H1 (cell line): ENCODE results near the gene OR2H2. TPM values are rescaled to one million over a fixed set of nuclear protein-coding genes. Genes with fewer than 3 reads are reported as not detected.

Experiments used
- CREB1 ChIP-seq: IDR thresholded peaks from 2 replicates; pipeline ENCODE4 v1.6.1; 2012; ENCODE audit warnings: inconsistent platforms
- JUND ChIP-seq: IDR thresholded peaks from 2 replicates; pipeline ENCODE4 v1.6.1; 2011; ENCODE audit warnings: mild to moderate bottlenecking, improper control_type of control experiment, low read length
- RFX5 ChIP-seq: IDR thresholded peaks from 2 replicates; pipeline ENCODE4 v1.6.1; 2011; ENCODE audit warnings: low read depth, low read length, improper control_type of control experiment, borderline replicate concordance
- SRF ChIP-seq: IDR thresholded peaks from 2 replicates; pipeline ENCODE4 v1.6.1; 2011; ENCODE audit warnings: mild to moderate bottlenecking, low read depth, low read length, moderate library complexity
- polyA plus RNA-seq, 7 experiments: library from polyadenylated mRNA; depleted of rRNA in 3 of 7; stranded (reverse) in 5 of 7; unstranded in 2 of 7; fragments of >200 nt in 5 of 7; fragments of 200-250 nt in 2 of 7; gene quantifications; 1 replicate in 5 of 7; 2 replicates in 1 of 7; 4 replicates in 1 of 7; pipeline versions ENCODE4 v1.2.1 to v1.2.3, GENCODE V29; 2011 to 2013; ENCODE audit warnings: missing spikeins in 2 of 7, mixed read lengths in 2 of 7
- total RNA-seq: library from RNA; stranded (reverse); fragmentation: NEBNext Ultra II Directional; extraction: Animal tissue kit (Norgen Biotek cat#: 25700); gene quantifications from 2 replicates; pipeline ENCODE4 v1.2.1, GENCODE V29; 2021
- TF ChIP-seq, protein P1 (sequence below): fragments of 300-600 bp; sonication (generic); IDR thresholded peaks from 2 replicates; pipeline ENCODE4 v1.7.1; 2012; ENCODE audit warnings: low read length, moderate library complexity, mild to moderate bottlenecking, inconsistent platforms; ENCODE audit not compliant: insufficient replicate concordance

Gene OR2H2
- total and polyA plus RNA-seq, 2 of the 8 experiments (the other 6 are each of a cell fraction or from before 2014, with no cell fraction given): not detected

DNA sequence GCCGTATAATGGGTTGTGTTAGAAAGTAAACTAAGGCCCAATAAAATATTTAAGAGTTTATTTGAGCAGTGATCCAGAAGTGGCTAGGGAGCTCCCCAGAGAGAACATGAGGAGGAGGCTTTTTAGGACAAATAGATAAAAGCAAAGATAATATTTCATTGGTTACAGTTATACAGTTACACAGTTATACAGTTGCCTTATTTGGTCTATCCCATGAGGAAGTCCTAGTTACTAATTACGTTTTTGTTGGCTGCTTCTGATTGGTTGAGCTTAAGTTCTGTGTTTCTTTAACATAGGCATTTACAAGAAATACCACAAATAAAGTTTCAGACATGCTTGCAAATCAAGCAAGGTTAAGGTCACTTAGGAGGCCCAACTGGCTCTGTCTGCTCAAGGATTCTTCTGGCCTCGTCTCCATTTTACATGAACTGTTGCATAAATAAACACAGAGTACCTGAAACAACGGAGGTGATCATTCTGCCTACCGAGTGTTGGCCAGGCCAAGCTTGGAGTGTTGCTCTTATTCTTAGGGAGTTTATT, 32.3 kb upstream of the OR2H2 start (continued):
- TF ChIP-seq, protein P1, sequence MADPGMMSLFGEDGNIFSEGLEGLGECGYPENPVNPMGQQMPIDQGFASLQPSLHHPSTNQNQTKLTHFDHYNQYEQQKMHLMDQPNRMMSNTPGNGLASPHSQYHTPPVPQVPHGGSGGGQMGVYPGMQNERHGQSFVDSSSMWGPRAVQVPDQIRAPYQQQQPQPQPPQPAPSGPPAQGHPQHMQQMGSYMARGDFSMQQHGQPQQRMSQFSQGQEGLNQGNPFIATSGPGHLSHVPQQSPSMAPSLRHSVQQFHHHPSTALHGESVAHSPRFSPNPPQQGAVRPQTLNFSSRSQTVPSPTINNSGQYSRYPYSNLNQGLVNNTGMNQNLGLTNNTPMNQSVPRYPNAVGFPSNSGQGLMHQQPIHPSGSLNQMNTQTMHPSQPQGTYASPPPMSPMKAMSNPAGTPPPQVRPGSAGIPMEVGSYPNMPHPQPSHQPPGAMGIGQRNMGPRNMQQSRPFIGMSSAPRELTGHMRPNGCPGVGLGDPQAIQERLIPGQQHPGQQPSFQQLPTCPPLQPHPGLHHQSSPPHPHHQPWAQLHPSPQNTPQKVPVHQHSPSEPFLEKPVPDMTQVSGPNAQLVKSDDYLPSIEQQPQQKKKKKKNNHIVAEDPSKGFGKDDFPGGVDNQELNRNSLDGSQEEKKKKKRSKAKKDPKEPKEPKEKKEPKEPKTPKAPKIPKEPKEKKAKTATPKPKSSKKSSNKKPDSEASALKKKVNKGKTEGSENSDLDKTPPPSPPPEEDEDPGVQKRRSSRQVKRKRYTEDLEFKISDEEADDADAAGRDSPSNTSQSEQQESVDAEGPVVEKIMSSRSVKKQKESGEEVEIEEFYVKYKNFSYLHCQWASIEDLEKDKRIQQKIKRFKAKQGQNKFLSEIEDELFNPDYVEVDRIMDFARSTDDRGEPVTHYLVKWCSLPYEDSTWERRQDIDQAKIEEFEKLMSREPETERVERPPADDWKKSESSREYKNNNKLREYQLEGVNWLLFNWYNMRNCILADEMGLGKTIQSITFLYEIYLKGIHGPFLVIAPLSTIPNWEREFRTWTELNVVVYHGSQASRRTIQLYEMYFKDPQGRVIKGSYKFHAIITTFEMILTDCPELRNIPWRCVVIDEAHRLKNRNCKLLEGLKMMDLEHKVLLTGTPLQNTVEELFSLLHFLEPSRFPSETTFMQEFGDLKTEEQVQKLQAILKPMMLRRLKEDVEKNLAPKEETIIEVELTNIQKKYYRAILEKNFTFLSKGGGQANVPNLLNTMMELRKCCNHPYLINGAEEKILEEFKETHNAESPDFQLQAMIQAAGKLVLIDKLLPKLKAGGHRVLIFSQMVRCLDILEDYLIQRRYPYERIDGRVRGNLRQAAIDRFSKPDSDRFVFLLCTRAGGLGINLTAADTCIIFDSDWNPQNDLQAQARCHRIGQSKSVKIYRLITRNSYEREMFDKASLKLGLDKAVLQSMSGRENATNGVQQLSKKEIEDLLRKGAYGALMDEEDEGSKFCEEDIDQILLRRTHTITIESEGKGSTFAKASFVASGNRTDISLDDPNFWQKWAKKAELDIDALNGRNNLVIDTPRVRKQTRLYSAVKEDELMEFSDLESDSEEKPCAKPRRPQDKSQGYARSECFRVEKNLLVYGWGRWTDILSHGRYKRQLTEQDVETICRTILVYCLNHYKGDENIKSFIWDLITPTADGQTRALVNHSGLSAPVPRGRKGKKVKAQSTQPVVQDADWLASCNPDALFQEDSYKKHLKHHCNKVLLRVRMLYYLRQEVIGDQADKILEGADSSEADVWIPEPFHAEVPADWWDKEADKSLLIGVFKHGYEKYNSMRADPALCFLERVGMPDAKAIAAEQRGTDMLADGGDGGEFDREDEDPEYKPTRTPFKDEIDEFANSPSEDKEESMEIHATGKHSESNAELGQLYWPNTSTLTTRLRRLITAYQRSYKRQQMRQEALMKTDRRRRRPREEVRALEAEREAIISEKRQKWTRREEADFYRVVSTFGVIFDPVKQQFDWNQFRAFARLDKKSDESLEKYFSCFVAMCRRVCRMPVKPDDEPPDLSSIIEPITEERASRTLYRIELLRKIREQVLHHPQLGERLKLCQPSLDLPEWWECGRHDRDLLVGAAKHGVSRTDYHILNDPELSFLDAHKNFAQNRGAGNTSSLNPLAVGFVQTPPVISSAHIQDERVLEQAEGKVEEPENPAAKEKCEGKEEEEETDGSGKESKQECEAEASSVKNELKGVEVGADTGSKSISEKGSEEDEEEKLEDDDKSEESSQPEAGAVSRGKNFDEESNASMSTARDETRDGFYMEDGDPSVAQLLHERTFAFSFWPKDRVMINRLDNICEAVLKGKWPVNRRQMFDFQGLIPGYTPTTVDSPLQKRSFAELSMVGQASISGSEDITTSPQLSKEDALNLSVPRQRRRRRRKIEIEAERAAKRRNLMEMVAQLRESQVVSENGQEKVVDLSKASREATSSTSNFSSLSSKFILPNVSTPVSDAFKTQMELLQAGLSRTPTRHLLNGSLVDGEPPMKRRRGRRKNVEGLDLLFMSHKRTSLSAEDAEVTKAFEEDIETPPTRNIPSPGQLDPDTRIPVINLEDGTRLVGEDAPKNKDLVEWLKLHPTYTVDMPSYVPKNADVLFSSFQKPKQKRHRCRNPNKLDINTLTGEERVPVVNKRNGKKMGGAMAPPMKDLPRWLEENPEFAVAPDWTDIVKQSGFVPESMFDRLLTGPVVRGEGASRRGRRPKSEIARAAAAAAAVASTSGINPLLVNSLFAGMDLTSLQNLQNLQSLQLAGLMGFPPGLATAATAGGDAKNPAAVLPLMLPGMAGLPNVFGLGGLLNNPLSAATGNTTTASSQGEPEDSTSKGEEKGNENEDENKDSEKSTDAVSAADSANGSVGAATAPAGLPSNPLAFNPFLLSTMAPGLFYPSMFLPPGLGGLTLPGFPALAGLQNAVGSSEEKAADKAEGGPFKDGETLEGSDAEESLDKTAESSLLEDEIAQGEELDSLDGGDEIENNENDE: no peak
- peak; percentile 86 for TF ChIP-seq CREB1
- TF ChIP-seq RFX5: peak; percentile 96
- TF ChIP-seq SRF: peak; percentile 51; the same call in 1 of the 2 replicates
- no peak for TF ChIP-seq JUND
